HEK293T (cell line): ENCODE data around the gene MLX.

Experiments used
- CTCF ChIA-PET: fragments of 350-600 bp; formaldehyde crosslinking; extraction: SDS; loops from one replicate; lab custom pipeline; 2021; ENCODE audit warnings: antibody characterized with exemption, inconsistent platforms; lab: Yijun Ruan, JAX
- POLR2A ChIA-PET: fragments of 350-600 bp; formaldehyde crosslinking; extraction: SDS; loops from one replicate; lab custom pipeline; 2020; ENCODE audit warnings: antibody characterized with exemption, inconsistent platforms; lab: Yijun Ruan, JAX
- DNase-seq: peaks from one replicate; pipeline ENCODE4 v3.0.0; 2012; ENCODE audit warnings: mixed read lengths; ENCODE audit errors: extremely low spot score
- ARNT ChIP-seq: fragments of 450-650 bp; IDR thresholded peaks from 2 replicates; pipeline ENCODE4 v1.6.1; 2017; ENCODE audit warnings: mild to moderate bottlenecking
- BHLHE40 ChIP-seq: fragments of 450-650 bp; IDR thresholded peaks from 2 replicates; pipeline ENCODE4 v1.6.1; 2016; ENCODE audit warnings: mild to moderate bottlenecking, moderate library complexity, borderline replicate concordance
- CTBP1 ChIP-seq: fragments of 450-650 bp; IDR thresholded peaks from 2 replicates; pipeline ENCODE4 v1.6.1; 2016; ENCODE audit warnings: borderline replicate concordance
- ELF4 ChIP-seq: fragments of 450-650 bp; IDR thresholded peaks from 2 replicates; pipeline ENCODE4 v1.6.1; 2017; ENCODE audit warnings: antibody characterized with exemption
- FOXA1 ChIP-seq: fragments of 450-650 bp; IDR thresholded peaks from 2 replicates; pipeline ENCODE4 v1.6.1; 2016; ENCODE audit warnings: mild to moderate bottlenecking
- FOXK2 ChIP-seq: fragments of 450-650 bp; IDR thresholded peaks from 2 replicates; pipeline ENCODE4 v1.6.1; 2016; ENCODE audit warnings: mild to moderate bottlenecking
- FOXM1 ChIP-seq: fragments of 450-650 bp; IDR thresholded peaks from 2 replicates; pipeline ENCODE4 v1.6.1; 2017; ENCODE audit warnings: mild to moderate bottlenecking, borderline replicate concordance
- HDGF ChIP-seq: fragments of 450-650 bp; IDR thresholded peaks from 2 replicates; pipeline ENCODE4 v1.6.1; 2017; ENCODE audit warnings: antibody characterized with exemption, borderline replicate concordance
- L3MBTL2 ChIP-seq: fragments of 450-650 bp; conservative IDR thresholded peaks from 2 replicates; pipeline ENCODE4 v1.6.1; 2016; ENCODE audit warnings: mild to moderate bottlenecking
- LEF1 ChIP-seq: fragments of 450-650 bp; IDR thresholded peaks from 2 replicates; pipeline ENCODE4 v1.6.1; 2017; ENCODE audit warnings: mild to moderate bottlenecking, borderline replicate concordance
- NFRKB ChIP-seq: fragments of 450-650 bp; IDR thresholded peaks from 2 replicates; pipeline ENCODE4 v1.6.1; 2016; ENCODE audit warnings: mild to moderate bottlenecking, moderate library complexity
- SP1 ChIP-seq: fragments of 450-650 bp; IDR thresholded peaks from 2 replicates; pipeline ENCODE4 v1.6.1; 2017
- SUZ12 ChIP-seq: fragments of 450-650 bp; IDR thresholded peaks from 2 replicates; pipeline ENCODE4 v1.6.1; 2016; ENCODE audit warnings: mild to moderate bottlenecking
- TARDBP ChIP-seq: fragments of 450-650 bp; IDR thresholded peaks from 2 replicates; pipeline ENCODE4 v1.6.1; 2016
- ZNF384 ChIP-seq: fragments of 450-650 bp; IDR thresholded peaks from 2 replicates; pipeline ENCODE4 v1.6.1; 2016
- TF ChIP-seq, protein P1 (sequence below): fragments of 450-650 bp; IDR thresholded peaks from 2 replicates; pipeline ENCODE4 v1.6.1; 2016

MLX gene

DNA sequence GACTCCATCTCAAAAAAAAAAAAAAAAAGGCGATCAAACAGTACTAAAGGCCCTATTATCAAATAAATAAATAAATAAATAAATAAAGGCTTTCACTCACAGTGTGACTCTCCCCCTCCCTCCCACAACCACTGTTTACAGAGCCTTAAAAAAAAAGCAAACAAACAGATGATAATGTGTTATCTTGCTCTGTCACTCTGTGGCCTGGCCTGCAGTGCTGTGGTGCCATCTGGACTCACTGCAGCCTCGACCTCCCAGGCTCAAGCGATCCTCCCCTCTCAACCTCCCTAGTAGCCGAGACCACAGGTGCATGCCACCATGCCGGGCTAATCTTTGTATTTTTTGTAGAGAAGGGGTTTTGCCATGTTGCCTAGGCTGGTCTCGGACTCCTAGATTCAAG lies 39.0 kb upstream of the MLX start:
- POLR2A ChIA-PET = interaction anchor here (0.7 to 1.0 kb wide), 2 partner anchors 8 to 152 kb away, joined by 3 to 7 read pairs; partner anchors contain the start of gene NAGLU
- no peak for DNase-seq
- CTCF ChIA-PET = interaction anchor here (0.5 to 1.8 kb wide), 12 partner anchors 8 to 1049 kb away, joined by 3 to 21 read pairs (median 4); partner anchors contain the start of genes CAVIN1 and NAGLU
- no peak for TF ChIP-seq TARDBP
- TF ChIP-seq, protein P1, sequence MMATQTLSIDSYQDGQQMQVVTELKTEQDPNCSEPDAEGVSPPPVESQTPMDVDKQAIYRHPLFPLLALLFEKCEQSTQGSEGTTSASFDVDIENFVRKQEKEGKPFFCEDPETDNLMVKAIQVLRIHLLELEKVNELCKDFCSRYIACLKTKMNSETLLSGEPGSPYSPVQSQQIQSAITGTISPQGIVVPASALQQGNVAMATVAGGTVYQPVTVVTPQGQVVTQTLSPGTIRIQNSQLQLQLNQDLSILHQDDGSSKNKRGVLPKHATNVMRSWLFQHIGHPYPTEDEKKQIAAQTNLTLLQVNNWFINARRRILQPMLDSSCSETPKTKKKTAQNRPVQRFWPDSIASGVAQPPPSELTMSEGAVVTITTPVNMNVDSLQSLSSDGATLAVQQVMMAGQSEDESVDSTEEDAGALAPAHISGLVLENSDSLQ = no peak
- TF ChIP-seq SP1 = no peak
- no peak for TF ChIP-seq BHLHE40
- TF ChIP-seq ELF4 = no peak
- no peak for TF ChIP-seq FOXA1
- TF ChIP-seq ARNT = no peak
- TF ChIP-seq ZNF384 = no peak
- no peak for TF ChIP-seq FOXM1
- no peak for TF ChIP-seq SUZ12
- no peak for TF ChIP-seq CTBP1
- TF ChIP-seq FOXK2 = no peak
- no peak for TF ChIP-seq HDGF
- TF ChIP-seq LEF1 = no peak
- TF ChIP-seq NFRKB = no peak
- TF ChIP-seq L3MBTL2 = no peak

DNA sequence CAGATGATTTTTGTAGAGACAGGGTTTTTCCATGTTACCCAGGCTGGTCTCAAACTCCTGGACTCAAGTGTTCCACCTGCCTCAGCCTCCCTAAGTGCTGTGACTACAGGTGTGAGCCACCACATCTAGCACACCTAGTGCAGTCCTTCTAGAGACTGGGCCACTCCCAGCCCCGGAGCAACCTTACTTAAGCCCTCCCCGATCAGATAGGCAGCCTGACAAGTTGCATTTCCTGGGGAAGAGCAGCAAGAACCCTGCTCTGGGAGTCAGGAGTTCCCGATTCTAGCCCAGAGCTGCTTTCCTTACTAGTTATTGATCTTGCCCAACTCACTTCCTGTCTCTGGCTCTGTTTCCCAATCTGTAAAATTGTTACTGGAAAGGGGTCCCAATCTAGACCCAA lies 37.8 kb upstream of the MLX start:
- ChIA-PET POLR2A (no interaction called here), CTCF (interaction anchor here (0.6 to 1.7 kb wide), 2 partner anchors 11 to 1142 kb away, joined by 3 to 11 read pairs; no protein-coding TSS in a partner anchor)
- no peak for DNase-seq
- no peak for TF ChIP-seq CTBP1
- TF ChIP-seq FOXA1 = no peak
- TF ChIP-seq TARDBP = no peak
- no peak for TF ChIP-seq BHLHE40
- TF ChIP-seq ELF4 = no peak

DNA sequence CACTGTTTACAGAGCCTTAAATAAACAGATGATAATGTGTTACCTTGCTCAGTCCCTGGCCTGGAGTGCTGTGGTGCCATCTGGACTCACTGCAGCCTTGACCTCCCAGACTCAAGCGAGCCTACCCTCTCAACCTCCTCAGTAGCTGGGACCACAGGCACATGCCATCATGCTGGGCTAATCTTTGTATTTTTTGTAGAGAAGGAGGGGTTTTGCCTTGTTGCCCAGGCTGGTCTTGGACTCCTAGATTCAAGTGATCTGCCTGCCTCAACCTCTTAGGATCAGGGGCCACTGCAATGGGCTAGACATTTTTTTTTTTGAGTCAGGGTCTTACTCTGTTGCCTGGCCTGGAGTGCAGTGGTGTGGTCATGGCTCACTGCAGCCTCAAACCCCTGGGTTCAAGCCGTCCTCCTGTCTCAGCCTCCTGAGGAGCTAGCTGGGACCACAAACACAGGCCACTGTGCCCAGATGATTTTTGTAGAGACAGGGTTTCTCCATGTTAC lies 35.9 kb upstream of the MLX start:
- DNase-seq = no peak
- CTCF ChIA-PET = interaction anchor here (0.5 to 1.1 kb wide), 2 partner anchors 92 to 232 kb away, joined by 3 to 4 read pairs; no protein-coding TSS in a partner anchor
- TF ChIP-seq L3MBTL2 = no peak
- TF ChIP-seq SP1 = no peak
- no peak for TF ChIP-seq BHLHE40
- TF ChIP-seq CTBP1 = no peak
- no peak for TF ChIP-seq ARNT
- no peak for TF ChIP-seq FOXM1
- no peak for TF ChIP-seq SUZ12
- no peak for TF ChIP-seq FOXA1
- TF ChIP-seq TARDBP = no peak
- TF ChIP-seq, protein P1 = no peak
- no peak for TF ChIP-seq ZNF384
- TF ChIP-seq ELF4 = no peak
- TF ChIP-seq NFRKB = no peak
- no peak for TF ChIP-seq LEF1
- TF ChIP-seq HDGF = no peak
- no peak for TF ChIP-seq FOXK2
- POLR2A ChIA-PET = no interaction called here

DNA sequence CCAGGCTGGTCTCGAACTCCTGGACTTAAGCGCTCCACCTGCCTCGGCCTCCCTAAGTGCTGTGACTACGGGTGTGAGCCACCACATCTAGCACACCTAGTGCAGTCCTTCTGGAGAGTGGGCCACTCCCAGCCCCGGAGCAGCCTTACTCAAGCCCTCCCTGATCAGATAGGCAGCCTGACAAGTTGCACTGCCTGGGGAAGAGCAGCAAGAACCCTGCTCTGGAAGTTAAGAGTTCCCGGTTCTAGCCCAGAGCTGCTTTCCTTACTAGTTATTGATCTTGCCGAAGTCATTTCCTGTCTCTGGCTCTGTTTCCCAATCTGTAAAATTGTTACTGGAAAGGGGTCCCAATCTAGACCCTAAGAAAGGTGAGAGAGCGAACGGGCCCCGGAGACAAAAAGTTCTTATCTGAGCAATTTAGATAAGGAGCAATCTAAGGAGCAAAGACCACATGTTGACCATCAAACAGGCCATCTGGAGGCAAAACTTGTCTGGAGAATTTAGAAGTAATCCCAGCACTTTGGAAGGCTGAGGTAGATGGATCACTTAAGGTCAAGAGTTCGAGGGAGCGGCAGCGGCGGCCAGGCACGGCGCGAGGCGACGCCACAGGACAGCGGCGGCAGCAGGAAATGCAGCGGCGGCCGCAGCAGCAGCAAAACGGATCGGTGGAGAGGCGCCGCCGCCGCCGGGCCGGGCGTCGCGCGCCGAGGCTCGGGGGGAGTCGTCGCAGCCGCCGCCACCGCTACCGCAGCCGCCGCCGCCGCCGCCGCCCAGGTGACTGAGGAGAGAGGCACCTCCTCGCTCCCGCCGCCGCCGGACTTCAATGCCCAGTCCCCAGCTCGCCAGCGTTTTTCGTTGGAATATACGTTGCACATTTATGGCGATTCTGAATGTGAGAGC lies 35.2 kb upstream of the MLX start:
- no peak for TF ChIP-seq CTBP1
- 0 out of 2 replicates have a peak, but pooled peaks have one; percentile 40 for TF ChIP-seq FOXM1
- ChIA-PET POLR2A (interaction anchor here (0.7 to 1.2 kb wide), 4 partner anchors 10 to 241 kb away, joined by 3 to 7 read pairs (median 3); partner anchors contain the start of genes CAVIN1 and VPS25), CTCF (interaction anchor here (0.6 to 1.0 kb wide), 2 partner anchors 12 to 25 kb away, joined by 3 to 5 read pairs; no protein-coding TSS in a partner anchor)
- peak; percentile 60 for DNase-seq

DNA sequence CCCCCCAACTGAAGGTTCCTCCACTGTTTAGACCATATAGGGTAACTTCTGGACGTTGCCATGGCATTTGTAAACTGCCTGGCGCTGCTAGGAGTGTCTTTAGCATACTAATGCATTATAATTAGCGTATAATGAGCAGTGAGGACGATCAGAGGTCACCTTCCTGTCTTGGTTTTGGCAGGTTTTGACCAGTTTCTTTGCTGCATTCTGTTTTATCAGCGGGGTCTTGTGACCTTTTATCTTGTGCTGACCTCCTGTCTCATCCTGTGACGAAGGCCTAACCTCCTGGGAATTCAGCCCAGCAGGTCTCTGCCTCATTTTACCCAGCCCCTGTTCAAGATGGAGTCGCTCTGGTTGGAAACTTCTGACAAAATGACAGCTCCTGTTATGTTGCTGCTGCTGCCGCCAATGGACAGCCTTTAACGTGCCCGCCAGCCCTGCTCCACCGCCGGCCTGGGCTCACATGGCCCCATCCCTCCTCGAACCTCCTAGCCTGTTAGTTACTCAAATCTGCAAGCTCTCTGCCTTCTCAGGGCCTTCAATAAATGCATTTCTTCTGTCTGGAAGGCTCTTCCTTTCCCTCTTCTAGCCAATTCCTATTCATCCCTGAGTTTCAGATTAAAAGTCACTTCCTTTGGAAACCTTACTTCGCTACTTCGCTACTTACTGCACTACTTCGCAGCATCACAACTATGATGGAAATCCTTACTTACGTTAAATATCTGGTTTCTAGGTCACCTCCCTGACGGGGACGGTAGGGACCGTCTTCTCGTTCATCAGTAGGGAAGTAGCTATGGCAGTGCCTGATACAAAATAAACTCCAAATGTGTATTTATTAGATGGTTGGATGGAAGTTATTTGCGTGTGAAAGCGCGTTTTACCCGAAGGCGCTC lies 31.5 kb upstream of the MLX start:
- CTCF ChIA-PET = interaction anchor here (0.6 to 1.4 kb wide), 6 partner anchors 8 to 234 kb away, joined by 3 to 10 read pairs (median 4); partner anchors contain the start of gene PSMC3IP
- POLR2A ChIA-PET = interaction anchor here (0.6 to 3.4 kb wide), 24 partner anchors 8 to 569 kb away, joined by 3 to 37 read pairs (median 6); partner anchors contain the start of genes CAVIN1, CNP, HSD17B1 and MLX
- TF ChIP-seq, protein P1 = no peak
- TF ChIP-seq L3MBTL2 = peak; percentile 70; the same call in 1 of the 2 replicates
- DNase-seq = no peak
